SH-SY5Y (cell line): ENCODE data around the gene PRDM10.

Source experiments
- GATA2 ChIP-seq: IDR thresholded peaks from 2 replicates; pipeline ENCODE4 v1.6.1; 2011; ENCODE audit warnings: mild to moderate bottlenecking, low read depth, low read length
- GATA3 ChIP-seq: IDR thresholded peaks from 2 replicates; pipeline ENCODE4 v1.6.1; 2011; ENCODE audit warnings: low read depth, mild to moderate bottlenecking, low read length, moderate library complexity

- TF ChIP-seq GATA3 (no peak), GATA2 (no peak)
Measured at GRCh38 chr11:129933891-129934290, 68.7 kb downstream of the PRDM10 start.
